Islet precursor cell (in vitro differentiated cells): ENCODE data around the gene FOXA2.

Experiments used
- DNase-seq: peaks from one replicate; pipeline ENCODE4 v3.0.0-alpha.2; 2018

The FOXA2 gene

DNA sequence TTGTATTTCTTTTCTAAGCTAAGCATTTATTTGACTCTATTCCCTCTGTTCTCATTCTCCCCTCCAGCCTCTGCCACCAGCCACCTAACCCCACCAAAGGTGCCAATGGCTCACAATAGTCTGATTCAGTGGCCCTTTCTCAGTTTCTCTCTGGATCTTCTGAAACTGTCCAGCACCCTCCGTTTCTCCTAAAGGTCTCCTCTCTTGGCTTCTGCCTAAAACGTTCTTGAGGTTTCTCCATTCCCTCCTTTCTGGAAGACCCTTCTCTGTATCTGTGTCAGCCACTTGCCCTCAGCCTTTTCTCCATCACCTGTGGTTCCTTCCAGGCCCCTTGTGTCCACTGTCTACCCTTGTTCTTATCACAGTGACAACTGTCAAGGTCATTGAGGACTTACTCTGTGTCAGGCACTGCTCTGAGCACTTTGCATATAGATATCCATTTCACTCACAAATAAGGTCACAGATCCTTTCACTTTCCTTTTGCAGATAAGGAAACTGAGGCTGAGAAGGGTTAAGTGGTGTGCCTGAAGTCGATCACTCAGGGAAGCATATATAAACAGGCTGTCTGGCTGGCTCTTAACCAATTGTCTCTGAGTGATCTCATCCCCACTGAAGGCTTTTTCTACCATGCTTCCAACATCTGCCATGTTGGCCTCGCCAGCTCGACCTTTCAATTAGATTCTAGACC is 48.1 kb downstream of the FOXA2 start:
- DNase-seq, result no peak

DNA sequence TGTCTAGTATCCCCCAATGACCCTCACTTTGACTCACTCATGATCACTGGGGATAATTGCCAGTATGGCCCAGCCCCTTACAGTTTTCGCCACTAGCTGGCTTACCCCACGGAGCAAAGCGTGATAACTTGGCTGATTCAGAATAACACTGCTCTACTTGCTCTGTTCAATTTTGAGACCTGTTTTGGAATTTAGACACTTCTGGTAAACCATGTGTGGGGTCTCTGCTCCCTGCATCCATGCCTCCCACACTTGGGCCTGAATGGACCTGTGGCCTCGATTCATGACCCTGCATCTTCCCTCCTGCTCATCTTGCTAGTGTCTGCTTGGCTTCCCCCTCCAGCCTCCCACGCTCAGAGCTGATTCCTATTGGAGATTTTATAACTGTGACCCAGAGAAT is 48.9 kb downstream of the FOXA2 start:
- DNase-seq, result no peak

DNA sequence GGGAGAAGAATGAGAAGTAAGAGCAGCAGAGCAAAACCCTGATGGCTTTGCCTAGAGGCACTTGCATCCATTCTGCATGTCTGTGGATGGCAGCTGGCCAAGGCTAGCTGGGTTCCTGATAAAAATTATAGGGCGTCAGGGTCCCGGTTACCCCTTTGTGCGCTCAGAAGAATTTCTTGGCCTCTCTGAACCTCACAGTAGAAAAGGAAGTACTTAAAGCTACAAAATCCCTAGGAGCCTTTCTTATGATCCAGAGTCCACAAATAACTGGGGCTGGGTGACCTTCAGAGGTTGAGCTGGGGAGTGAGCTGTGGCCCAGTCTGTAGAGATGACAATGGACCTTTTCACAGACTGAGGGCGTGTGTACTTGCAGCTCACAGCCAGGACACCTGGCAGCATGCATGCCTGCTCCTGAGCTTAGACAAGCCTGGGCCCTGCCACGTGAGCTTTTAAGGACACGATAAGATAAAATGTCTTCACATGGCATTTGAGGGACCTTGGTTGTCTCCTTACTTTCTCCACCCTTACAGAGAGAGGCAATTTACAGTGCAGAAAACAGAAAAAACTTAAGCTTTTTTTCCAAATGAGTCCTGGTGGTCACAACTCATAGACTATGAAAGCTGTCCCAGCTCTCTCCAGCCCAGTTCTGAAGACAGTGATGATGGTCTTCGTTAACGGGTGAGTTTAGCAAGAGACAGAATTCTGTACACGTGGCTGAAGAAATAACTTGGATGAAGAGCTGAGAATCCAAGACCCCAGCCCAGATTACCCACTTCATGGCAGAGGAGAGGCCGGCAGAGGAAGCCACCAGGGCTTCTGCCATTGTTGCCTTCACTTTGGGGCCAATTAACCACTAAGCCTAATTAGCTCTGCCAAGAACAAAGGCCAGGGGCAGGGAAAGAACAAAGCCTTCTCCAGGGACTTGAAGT is 50.3 kb downstream of the FOXA2 start:
- no peak for DNase-seq

DNA sequence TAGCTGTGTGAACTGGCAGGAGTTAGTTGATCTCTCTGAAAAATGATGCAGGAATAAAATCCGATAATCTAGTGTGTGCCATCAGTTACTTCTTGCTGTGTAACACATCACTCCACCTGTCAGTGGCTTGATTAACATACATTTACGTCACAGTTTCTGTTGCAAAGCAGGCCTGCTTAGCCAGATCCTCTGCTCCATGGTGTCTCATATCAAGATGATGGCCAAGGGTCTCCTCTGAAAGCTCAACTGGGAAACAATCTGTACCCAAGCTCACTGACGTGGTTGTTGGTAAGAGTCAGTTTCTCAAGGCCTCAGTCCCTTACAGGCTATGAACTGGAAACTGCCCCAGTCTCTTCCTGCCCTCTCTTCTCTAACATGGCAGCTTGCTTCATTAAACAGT is 51.8 kb downstream of the FOXA2 start:
- no peak for DNase-seq

DNA sequence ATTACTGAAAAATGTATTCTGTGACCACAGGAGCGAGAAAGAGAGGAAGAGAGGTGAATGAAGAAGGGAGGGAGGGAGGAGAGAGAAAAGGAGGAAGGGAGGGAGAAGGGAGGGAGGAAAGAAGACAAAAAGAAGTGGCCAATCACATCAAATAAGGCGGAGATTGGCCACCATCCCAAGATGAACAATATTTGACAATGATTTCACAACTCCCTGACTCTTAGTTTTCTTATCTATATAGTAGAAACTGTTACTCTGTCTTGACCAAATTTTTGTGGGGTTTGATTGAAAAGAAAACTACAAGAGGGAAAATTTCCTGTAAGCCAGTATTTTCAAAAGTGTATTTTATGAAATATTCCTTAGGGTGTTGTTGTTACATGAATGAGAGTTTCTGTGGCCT is 52.6 kb downstream of the FOXA2 start:
- no peak for DNase-seq

DNA sequence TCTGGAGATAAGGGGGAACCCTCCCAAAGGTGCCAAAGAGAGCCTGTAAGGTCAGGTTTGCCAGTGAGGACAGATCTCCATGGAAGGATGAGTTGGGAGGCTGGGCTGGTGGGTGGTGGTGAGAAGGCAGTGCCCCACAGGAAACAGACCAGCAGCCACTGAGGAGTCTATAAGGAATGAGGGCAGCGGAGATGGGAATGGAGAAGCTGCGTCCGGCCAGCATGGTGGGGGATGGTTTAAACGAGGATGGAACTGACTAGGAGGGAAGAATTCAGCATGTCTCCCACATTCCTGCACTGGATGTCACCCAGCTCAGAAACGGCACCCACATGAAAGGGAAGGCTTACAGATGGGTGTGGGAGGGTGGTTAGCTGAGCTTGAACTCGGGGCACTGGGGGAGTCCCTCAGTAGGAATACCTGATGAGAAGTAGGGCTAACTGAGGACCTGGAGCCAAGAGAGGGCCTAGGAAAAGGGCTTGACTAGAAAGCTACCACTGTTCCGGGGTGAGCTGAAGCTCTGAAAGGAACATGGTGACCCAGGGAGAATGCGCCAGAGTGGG is 53.2 kb downstream of the FOXA2 start:
- no peak for DNase-seq
